Measurements from ENCODE around the gene HMGA1. TPM values are rescaled to one million over a fixed set of nuclear protein-coding genes. Genes with fewer than 3 reads are reported as not detected.

The HMGA1 gene
- total and polyA plus RNA-seq, 2 of the 13 experiments (the other 11 are each of a cell fraction or from before 2014, with no cell fraction given) = 117 to 145 TPM

- TF ChIP-seq, protein P1, sequence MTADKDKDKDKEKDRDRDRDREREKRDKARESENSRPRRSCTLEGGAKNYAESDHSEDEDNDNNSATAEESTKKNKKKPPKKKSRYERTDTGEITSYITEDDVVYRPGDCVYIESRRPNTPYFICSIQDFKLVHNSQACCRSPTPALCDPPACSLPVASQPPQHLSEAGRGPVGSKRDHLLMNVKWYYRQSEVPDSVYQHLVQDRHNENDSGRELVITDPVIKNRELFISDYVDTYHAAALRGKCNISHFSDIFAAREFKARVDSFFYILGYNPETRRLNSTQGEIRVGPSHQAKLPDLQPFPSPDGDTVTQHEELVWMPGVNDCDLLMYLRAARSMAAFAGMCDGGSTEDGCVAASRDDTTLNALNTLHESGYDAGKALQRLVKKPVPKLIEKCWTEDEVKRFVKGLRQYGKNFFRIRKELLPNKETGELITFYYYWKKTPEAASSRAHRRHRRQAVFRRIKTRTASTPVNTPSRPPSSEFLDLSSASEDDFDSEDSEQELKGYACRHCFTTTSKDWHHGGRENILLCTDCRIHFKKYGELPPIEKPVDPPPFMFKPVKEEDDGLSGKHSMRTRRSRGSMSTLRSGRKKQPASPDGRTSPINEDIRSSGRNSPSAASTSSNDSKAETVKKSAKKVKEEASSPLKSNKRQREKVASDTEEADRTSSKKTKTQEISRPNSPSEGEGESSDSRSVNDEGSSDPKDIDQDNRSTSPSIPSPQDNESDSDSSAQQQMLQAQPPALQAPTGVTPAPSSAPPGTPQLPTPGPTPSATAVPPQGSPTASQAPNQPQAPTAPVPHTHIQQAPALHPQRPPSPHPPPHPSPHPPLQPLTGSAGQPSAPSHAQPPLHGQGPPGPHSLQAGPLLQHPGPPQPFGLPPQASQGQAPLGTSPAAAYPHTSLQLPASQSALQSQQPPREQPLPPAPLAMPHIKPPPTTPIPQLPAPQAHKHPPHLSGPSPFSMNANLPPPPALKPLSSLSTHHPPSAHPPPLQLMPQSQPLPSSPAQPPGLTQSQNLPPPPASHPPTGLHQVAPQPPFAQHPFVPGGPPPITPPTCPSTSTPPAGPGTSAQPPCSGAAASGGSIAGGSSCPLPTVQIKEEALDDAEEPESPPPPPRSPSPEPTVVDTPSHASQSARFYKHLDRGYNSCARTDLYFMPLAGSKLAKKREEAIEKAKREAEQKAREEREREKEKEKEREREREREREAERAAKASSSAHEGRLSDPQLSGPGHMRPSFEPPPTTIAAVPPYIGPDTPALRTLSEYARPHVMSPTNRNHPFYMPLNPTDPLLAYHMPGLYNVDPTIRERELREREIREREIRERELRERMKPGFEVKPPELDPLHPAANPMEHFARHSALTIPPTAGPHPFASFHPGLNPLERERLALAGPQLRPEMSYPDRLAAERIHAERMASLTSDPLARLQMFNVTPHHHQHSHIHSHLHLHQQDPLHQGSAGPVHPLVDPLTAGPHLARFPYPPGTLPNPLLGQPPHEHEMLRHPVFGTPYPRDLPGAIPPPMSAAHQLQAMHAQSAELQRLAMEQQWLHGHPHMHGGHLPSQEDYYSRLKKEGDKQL (CRISPR knock-in tag; IDR thresholded peaks at IDR 0.05; ENCODE audit: low read depth) = no peak
- TF ChIP-seq JARID2 (CRISPR knock-in tag; IDR thresholded peaks at IDR 0.05; ENCODE audit: insufficient replicate concordance) (no peak), ZNF260 (CRISPR knock-in tag; IDR thresholded peaks at IDR 0.05; ENCODE audit: borderline replicate concordance, low read depth) (no peak), RXRB (CRISPR knock-in tag; IDR thresholded peaks at IDR 0.05; ENCODE audit: borderline replicate concordance) (peak; percentile 48; the same call in 1 of the 2 replicates), MATR3 (CRISPR knock-in tag; IDR thresholded peaks at IDR 0.05) (no peak), ZNF230 (CRISPR knock-in tag; IDR thresholded peaks at IDR 0.05) (no peak), CEBPB (IDR thresholded peaks at IDR 0.05; ENCODE audit: borderline replicate concordance, low read depth, low read length) (no peak), HCFC1 (IDR thresholded peaks at IDR 0.05; ENCODE audit: low read depth, low read length) (no peak), FOXO1 (CRISPR knock-in tag; IDR thresholded peaks at IDR 0.05) (0 out of 2 replicates have a peak, but pooled peaks have one; percentile 29), DDIT3 (CRISPR knock-in tag; IDR thresholded peaks at IDR 0.05) (no peak), ZBTB3 (CRISPR knock-in tag; IDR thresholded peaks at IDR 0.05; ENCODE audit: borderline replicate concordance, low read depth) (no peak), BCL6 (CRISPR knock-in tag; IDR thresholded peaks at IDR 0.05) (no peak), SALL1 (CRISPR knock-in tag; IDR thresholded peaks at IDR 0.05) (peak; percentile 64), ELF4 (CRISPR knock-in tag; IDR thresholded peaks at IDR 0.05; ENCODE audit: borderline replicate concordance) (no peak), PAF1 (CRISPR knock-in tag; IDR thresholded peaks at IDR 0.05) (no peak), E2F5 (CRISPR knock-in tag; conservative IDR thresholded peaks at IDR 0.05) (no peak), KDM1A (CRISPR knock-in tag; IDR thresholded peaks at IDR 0.05) (no peak), HNRNPLL (IDR thresholded peaks at IDR 0.05; ENCODE audit: low read depth, low read length, poor library complexity, severe bottlenecking) (peak; percentile 54)
- TF ChIP-seq, protein P2, sequence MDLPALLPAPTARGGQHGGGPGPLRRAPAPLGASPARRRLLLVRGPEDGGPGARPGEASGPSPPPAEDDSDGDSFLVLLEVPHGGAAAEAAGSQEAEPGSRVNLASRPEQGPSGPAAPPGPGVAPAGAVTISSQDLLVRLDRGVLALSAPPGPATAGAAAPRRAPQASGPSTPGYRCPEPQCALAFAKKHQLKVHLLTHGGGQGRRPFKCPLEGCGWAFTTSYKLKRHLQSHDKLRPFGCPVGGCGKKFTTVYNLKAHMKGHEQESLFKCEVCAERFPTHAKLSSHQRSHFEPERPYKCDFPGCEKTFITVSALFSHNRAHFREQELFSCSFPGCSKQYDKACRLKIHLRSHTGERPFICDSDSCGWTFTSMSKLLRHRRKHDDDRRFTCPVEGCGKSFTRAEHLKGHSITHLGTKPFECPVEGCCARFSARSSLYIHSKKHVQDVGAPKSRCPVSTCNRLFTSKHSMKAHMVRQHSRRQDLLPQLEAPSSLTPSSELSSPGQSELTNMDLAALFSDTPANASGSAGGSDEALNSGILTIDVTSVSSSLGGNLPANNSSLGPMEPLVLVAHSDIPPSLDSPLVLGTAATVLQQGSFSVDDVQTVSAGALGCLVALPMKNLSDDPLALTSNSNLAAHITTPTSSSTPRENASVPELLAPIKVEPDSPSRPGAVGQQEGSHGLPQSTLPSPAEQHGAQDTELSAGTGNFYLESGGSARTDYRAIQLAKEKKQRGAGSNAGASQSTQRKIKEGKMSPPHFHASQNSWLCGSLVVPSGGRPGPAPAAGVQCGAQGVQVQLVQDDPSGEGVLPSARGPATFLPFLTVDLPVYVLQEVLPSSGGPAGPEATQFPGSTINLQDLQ (CRISPR knock-in tag; IDR thresholded peaks at IDR 0.05) = 0 out of 2 replicates have a peak, but pooled peaks have one; percentile 15
Measured at GRCh38 chr6:34223956-34224940, 12.4 kb upstream of the HMGA1 start (continued).

All from HepG2 (cell line).